Measurements from ENCODE around the gene AKAP1.

DNA sequence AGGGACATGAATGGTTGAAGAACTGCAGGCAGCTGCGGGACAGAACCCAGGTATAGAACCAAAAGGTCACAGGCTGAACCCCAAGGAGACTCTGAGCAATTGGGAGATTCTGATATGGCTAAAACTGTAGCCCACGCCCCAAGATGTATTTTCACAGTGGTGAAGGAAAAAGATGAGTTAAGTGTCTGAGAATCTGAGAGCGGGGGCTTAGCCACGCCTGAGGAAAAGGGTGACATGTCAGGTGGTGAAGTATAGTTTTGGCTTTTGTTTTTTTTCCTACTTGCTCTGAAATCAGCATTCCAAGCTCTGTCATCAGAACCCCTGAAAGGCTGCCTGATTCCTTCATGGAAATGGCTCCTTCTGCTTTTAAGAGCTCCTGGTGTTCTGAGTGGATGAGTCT is 73.3 kb downstream of the AKAP1 start:
- no peak for TF ChIP-seq ZFP36 (IDR thresholded peaks at IDR 0.05; ENCODE audit: borderline replicate concordance, partially characterized antibody)
- TF ChIP-seq, protein P1, sequence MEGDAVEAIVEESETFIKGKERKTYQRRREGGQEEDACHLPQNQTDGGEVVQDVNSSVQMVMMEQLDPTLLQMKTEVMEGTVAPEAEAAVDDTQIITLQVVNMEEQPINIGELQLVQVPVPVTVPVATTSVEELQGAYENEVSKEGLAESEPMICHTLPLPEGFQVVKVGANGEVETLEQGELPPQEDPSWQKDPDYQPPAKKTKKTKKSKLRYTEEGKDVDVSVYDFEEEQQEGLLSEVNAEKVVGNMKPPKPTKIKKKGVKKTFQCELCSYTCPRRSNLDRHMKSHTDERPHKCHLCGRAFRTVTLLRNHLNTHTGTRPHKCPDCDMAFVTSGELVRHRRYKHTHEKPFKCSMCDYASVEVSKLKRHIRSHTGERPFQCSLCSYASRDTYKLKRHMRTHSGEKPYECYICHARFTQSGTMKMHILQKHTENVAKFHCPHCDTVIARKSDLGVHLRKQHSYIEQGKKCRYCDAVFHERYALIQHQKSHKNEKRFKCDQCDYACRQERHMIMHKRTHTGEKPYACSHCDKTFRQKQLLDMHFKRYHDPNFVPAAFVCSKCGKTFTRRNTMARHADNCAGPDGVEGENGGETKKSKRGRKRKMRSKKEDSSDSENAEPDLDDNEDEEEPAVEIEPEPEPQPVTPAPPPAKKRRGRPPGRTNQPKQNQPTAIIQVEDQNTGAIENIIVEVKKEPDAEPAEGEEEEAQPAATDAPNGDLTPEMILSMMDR (IDR thresholded peaks at IDR 0.05): no peak
- TF ChIP-seq, protein P2, sequence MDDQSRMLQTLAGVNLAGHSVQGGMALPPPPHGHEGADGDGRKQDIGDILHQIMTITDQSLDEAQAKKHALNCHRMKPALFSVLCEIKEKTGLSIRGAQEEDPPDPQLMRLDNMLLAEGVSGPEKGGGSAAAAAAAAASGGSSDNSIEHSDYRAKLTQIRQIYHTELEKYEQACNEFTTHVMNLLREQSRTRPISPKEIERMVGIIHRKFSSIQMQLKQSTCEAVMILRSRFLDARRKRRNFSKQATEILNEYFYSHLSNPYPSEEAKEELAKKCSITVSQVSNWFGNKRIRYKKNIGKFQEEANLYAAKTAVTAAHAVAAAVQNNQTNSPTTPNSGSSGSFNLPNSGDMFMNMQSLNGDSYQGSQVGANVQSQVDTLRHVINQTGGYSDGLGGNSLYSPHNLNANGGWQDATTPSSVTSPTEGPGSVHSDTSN (IDR thresholded peaks at IDR 0.05): no peak
- no peak for TF ChIP-seq POLR2A (IDR thresholded peaks at IDR 0.05; ENCODE audit: low read length)
- TF ChIP-seq KDM1A (IDR thresholded peaks at IDR 0.05; ENCODE audit: low read depth): no peak
- no peak for TF ChIP-seq ZSCAN20 (CRISPR knock-in tag; IDR thresholded peaks at IDR 0.05)
- no peak for TF ChIP-seq CHD4 (IDR thresholded peaks at IDR 0.05; ENCODE audit: borderline replicate concordance)
- TF ChIP-seq, protein P3, sequence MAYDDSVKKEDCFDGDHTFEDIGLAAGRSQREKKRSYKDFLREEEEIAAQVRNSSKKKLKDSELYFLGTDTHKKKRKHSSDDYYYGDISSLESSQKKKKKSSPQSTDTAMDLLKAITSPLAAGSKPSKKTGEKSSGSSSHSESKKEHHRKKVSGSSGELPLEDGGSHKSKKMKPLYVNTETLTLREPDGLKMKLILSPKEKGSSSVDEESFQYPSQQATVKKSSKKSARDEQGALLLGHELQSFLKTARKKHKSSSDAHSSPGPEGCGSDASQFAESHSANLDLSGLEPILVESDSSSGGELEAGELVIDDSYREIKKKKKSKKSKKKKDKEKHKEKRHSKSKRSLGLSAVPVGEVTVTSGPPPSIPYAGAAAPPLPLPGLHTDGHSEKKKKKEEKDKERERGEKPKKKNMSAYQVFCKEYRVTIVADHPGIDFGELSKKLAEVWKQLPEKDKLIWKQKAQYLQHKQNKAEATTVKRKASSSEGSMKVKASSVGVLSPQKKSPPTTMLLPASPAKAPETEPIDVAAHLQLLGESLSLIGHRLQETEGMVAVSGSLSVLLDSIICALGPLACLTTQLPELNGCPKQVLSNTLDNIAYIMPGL (CRISPR knock-in tag; IDR thresholded peaks at IDR 0.05; ENCODE audit: borderline replicate concordance): no peak
- no peak for TF ChIP-seq CHD2 (IDR thresholded peaks at IDR 0.05; ENCODE audit: low read length, partially characterized antibody)
- TF ChIP-seq CBX8 (IDR thresholded peaks at IDR 0.05): no peak
- TF ChIP-seq, protein P4, sequence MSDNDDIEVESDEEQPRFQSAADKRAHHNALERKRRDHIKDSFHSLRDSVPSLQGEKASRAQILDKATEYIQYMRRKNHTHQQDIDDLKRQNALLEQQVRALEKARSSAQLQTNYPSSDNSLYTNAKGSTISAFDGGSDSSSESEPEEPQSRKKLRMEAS (IDR thresholded peaks at IDR 0.05): no peak
- no peak for TF ChIP-seq FOSB (CRISPR knock-in tag; IDR thresholded peaks at IDR 0.05)
